OCI-LY3 (cell line): Measurements from ENCODE around the gene KDM4C.

Experiments used
- CTCF ChIP-seq: fragments of 200-600, 300-600 bp; sonication (generic); IDR thresholded peaks from 2 replicates; pipeline ENCODE4 v1.5.1; 2014; ENCODE audit warnings: antibody characterized with exemption, low read length, low read depth
- EZH2phosphoT487 ChIP-seq: fragments of 200-600 bp; shearing (Covaris generic); IDR thresholded peaks from 2 replicates; pipeline ENCODE4 v1.6.1; 2018; ENCODE audit warnings: antibody characterized with exemption, mixed run types, low read depth

GRCh38 chr9:7174884-7175283 lies 417.1 kb downstream of the KDM4C start:
- no peak for TF ChIP-seq CTCF
- TF ChIP-seq EZH2phosphoT487, result no peak
